Measurements from ENCODE around the gene CLGN.
"Not testable (repeated sequence)": the region's sequence is repeated elsewhere in the genome, so short reads cannot be mapped to it uniquely, and the experiment has no call there.

The CLGN gene, protein sequence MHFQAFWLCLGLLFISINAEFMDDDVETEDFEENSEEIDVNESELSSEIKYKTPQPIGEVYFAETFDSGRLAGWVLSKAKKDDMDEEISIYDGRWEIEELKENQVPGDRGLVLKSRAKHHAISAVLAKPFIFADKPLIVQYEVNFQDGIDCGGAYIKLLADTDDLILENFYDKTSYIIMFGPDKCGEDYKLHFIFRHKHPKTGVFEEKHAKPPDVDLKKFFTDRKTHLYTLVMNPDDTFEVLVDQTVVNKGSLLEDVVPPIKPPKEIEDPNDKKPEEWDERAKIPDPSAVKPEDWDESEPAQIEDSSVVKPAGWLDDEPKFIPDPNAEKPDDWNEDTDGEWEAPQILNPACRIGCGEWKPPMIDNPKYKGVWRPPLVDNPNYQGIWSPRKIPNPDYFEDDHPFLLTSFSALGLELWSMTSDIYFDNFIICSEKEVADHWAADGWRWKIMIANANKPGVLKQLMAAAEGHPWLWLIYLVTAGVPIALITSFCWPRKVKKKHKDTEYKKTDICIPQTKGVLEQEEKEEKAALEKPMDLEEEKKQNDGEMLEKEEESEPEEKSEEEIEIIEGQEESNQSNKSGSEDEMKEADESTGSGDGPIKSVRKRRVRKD

DNA sequence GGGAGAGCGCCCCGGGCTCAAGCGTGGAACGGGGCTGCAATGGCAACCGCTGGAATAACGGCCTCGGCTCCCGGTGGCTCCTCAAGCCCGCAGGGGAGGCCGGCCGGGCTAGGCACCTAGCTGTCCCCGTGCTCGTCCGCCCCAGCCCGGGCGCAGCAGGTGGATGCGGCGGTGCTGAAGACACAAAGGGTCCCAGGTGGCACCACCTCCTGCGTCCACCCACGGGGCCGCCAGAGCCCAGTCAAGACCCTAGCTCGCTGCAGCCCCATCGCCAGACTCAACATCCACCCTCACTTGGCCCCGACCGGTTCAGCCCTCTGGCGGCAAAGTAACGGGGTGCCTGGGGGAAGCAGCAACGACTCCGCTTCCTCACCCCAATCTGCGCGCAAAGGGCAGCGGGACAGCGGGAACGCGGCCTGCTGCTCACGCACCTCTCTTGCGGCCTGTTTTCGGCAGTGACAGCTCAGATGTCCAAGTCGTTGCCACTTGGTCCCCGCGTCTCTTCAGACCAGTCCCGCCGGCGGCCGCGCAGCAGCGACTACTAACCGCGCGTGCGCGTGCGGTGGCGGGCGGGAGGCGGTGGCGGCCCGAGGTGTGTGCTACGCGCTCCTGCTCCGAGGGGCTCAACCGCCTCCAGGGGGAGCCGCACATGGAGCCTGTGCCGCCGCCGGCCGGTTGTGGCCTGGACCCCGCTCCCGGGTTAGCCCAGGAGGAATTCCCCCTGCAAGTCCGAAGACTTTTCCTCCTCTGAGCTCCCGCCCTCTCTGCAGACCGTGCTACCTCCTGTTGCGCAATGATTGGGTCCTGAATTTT, at the start of gene CLGN:
TSS of gene CLGN (minus strand) at position 543 of the 813 bp plus-strand sequence. CDS start 14,570 bp downstream, outside the sequence.
- H3K9me3 ChIP-seq (ENCODE audit: control insufficient read depth in 2 of 2, low read length in 2 of 2) = no peaks in the 10 kb centered on the region
- peak within 1 kb of the TSS; percentile 26 for H3K27ac ChIP-seq (ENCODE audit: low read length)
- peak within 1 kb of the TSS; percentile 47 to 67 for H3K9ac ChIP-seq (ENCODE audit: low read length in 2 of 2)
- H3K4me1 ChIP-seq (ENCODE audit: control insufficient read depth, insufficient read depth, low read length) = peaks cover 9% of the 10 kb centered on the region
- H3K4me3 ChIP-seq (ENCODE audit: low read length in 2 of 2) = peak within 1 kb of the TSS; percentile 87 to 94
- H3K27me3 ChIP-seq (ENCODE audit: control insufficient read depth in 1 of 2, insufficient read depth in 2 of 2, low read length in 2 of 2) = no peaks in the 10 kb centered on the region
- no peaks in the 10 kb centered on the region for H3K36me3 ChIP-seq (ENCODE audit: control insufficient read depth in 2 of 2, insufficient read depth in 2 of 2, low read length in 2 of 2)

- H3K9me3 ChIP-seq (ENCODE audit: control insufficient read depth in 2 of 2, low read length in 2 of 2) = no peaks in the 10 kb centered on the region
- no peak overlapping the region for H3K27ac ChIP-seq (ENCODE audit: low read length)
- H3K27me3 ChIP-seq (ENCODE audit: control insufficient read depth in 1 of 2, insufficient read depth in 2 of 2, low read length in 2 of 2) = no peaks in the 10 kb centered on the region
- no peak overlapping the region for H3K9ac ChIP-seq (ENCODE audit: low read length in 2 of 2)
- no peaks in the 10 kb centered on the region for H3K36me3 ChIP-seq (ENCODE audit: control insufficient read depth in 2 of 2, insufficient read depth in 2 of 2, low read length in 2 of 2)
- no peaks in the 10 kb centered on the region for H3K4me1 ChIP-seq (ENCODE audit: control insufficient read depth, insufficient read depth, low read length)
- no peak overlapping the region for H3K4me3 ChIP-seq (ENCODE audit: low read length in 2 of 2)
These were observed 44.7 kb upstream of the CLGN start for GRCh38 chr4:140472156-140472555.

DNA sequence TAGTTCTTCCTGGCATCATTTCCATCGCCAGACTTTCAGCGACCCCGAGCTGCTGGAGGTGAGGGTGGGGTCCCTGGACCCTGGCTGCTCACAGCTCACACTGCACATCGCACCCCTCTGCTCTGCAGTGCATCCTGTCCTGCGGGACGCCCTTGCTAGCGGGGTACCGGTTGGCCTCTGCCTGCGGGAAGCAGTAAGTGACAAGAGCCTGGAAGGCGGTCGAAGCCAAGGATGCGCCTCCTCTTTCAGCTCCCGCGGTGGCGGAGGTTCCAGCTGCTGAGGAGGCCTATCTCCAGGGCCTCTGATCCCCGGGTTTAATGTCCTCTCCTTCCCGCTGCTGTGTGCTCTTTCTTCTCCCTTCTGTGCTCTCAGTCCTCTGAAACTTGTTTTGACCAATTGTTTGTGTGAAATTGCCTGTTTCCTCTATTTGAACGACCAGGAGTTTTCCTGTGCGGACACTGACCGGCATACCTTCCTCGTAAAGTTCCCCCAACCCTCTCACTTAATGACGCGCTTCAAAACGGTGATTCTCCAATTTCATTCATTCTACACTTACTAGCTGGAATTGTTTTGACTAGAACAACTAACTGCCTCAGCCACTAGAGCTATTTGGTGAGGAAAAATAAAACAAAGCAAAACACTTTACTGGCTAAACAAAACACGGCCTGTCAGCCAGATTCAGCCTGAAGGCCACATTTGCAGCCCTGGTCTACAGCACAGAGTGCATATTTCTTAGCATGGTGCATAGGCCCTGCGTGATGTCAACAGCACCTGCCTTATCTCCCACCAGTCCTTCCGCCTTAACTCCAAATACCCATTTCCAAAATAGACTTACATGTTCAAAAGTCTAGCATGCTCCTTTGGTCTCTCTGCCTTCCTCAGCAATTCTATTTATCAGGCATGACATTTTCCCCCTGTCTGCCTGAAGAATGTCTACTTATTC, 42.6 kb upstream of the CLGN start:
- Histone ChIP-seq H3K4me1 (ENCODE audit: control insufficient read depth, insufficient read depth, low read length) (no peaks in the 10 kb centered on the region), H3K9ac (ENCODE audit: low read length in 2 of 2) (no peak overlapping the region), H3K27ac (ENCODE audit: low read length) (no peak overlapping the region), H3K36me3 (ENCODE audit: control insufficient read depth in 2 of 2, insufficient read depth in 2 of 2, low read length in 2 of 2) (no peaks in the 10 kb centered on the region), H3K4me3 (ENCODE audit: low read length in 2 of 2) (no peak overlapping the region), H3K27me3 (ENCODE audit: control insufficient read depth in 1 of 2, insufficient read depth in 2 of 2, low read length in 2 of 2) (no peaks in the 10 kb centered on the region), H3K9me3 (ENCODE audit: control insufficient read depth in 2 of 2, low read length in 2 of 2) (no peaks in the 10 kb centered on the region)

DNA sequence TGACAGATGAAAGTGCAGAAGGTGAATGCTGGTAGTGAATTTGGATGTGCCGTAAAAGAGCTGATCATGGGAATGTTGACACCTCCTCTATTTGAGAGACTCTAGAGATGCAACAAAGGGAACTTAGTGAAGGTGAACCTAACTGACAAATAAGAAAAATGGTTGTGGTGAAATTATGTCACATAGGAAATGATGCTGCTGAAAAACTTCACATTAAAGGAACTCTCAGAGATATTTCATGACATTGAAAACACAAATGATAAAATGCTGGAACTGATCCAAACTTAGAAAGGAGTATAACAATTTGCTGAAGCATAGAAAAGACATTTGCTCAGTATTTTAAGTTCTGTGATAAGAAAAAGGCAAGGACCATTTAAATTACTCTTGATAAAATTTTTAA, 38.7 kb upstream of the CLGN start:
- H3K9ac ChIP-seq (ENCODE audit: low read length in 2 of 2) = no peak overlapping the region
- no peaks in the 10 kb centered on the region for H3K9me3 ChIP-seq (ENCODE audit: control insufficient read depth in 2 of 2, low read length in 2 of 2)
- no peaks in the 10 kb centered on the region for H3K27me3 ChIP-seq (ENCODE audit: control insufficient read depth in 1 of 2, insufficient read depth in 2 of 2, low read length in 2 of 2)
- no peak overlapping the region for H3K27ac ChIP-seq (ENCODE audit: low read length)
- H3K4me3 ChIP-seq (ENCODE audit: low read length in 2 of 2) = no peak overlapping the region
- no peaks in the 10 kb centered on the region for H3K36me3 ChIP-seq (ENCODE audit: control insufficient read depth in 2 of 2, insufficient read depth in 2 of 2, low read length in 2 of 2)
- no peaks in the 10 kb centered on the region for H3K4me1 ChIP-seq (ENCODE audit: control insufficient read depth, insufficient read depth, low read length)

- no peak overlapping the region for H3K4me3 ChIP-seq (ENCODE audit: low read length in 2 of 2)
- H3K9me3 ChIP-seq (ENCODE audit: control insufficient read depth in 2 of 2, low read length in 2 of 2) = no peaks in the 10 kb centered on the region
- no peaks in the 10 kb centered on the region for H3K27me3 ChIP-seq (ENCODE audit: control insufficient read depth in 1 of 2, insufficient read depth in 2 of 2, low read length in 2 of 2)
- no peaks in the 10 kb centered on the region for H3K4me1 ChIP-seq (ENCODE audit: control insufficient read depth, insufficient read depth, low read length)
- H3K36me3 ChIP-seq (ENCODE audit: control insufficient read depth in 2 of 2, insufficient read depth in 2 of 2, low read length in 2 of 2) = no peaks in the 10 kb centered on the region
- no peak overlapping the region for H3K27ac ChIP-seq (ENCODE audit: low read length)
- H3K9ac ChIP-seq (ENCODE audit: low read length in 2 of 2) = no peak overlapping the region
These were observed 36.2 kb upstream of the CLGN start for GRCh38 chr4:140463614-140464013.

DNA sequence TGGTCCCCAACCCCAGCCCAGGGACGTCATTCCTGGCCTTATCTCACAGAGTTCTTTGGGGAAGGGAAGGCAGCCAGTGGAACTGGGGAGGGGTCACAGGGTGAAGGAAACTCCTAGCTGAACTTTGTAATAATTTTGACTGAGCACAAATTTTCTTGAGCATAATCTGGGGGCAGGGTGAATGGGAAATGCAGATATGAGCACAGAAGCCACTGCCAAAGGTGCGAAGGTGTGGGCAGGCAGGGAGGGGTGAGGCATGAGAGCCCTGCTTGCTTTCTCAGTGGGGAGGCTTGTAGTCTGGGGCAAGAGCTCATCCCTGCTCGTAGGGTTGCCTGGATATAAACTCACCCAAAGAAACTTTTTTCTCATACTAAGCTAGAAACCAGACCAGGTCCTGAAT, 35.7 kb upstream of the CLGN start:
- no peaks in the 10 kb centered on the region for H3K36me3 ChIP-seq (ENCODE audit: control insufficient read depth in 2 of 2, insufficient read depth in 2 of 2, low read length in 2 of 2)
- no peak overlapping the region for H3K4me3 ChIP-seq (ENCODE audit: low read length in 2 of 2)
- no peaks in the 10 kb centered on the region for H3K4me1 ChIP-seq (ENCODE audit: control insufficient read depth, insufficient read depth, low read length)
- H3K27ac ChIP-seq (ENCODE audit: low read length) = no peak overlapping the region
- no peaks in the 10 kb centered on the region for H3K9me3 ChIP-seq (ENCODE audit: control insufficient read depth in 2 of 2, low read length in 2 of 2)
- H3K27me3 ChIP-seq (ENCODE audit: control insufficient read depth in 1 of 2, insufficient read depth in 2 of 2, low read length in 2 of 2) = no peaks in the 10 kb centered on the region
- H3K9ac ChIP-seq (ENCODE audit: low read length in 2 of 2) = no peak overlapping the region

DNA sequence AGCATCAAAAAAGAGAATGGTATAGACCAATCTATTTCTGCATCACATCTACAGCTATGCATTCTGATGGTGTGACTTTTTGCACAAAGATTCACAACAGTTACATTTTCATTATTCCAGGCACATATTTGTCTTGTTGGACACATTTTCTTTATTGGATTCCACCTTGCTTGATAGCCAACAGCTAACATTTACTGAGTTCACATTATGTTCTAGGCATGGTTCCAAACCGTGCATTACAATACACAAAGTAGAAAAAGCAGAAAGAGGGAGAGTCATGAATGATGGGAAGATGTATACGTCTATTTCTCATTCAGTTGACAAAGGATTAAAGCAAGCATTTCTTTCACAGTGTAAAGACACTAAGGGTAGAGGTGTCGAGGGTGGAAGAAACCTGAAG, 22.9 kb upstream of the CLGN start:
- no peaks in the 10 kb centered on the region for H3K27me3 ChIP-seq (ENCODE audit: control insufficient read depth in 1 of 2, insufficient read depth in 2 of 2, low read length in 2 of 2)
- H3K4me1 ChIP-seq (ENCODE audit: control insufficient read depth, insufficient read depth, low read length) = no peaks in the 10 kb centered on the region
- H3K36me3 ChIP-seq (ENCODE audit: control insufficient read depth in 2 of 2, insufficient read depth in 2 of 2, low read length in 2 of 2) = no peaks in the 10 kb centered on the region
- no peak overlapping the region for H3K4me3 ChIP-seq (ENCODE audit: low read length in 2 of 2)
- H3K27ac ChIP-seq (ENCODE audit: low read length) = no peak overlapping the region
- no peaks in the 10 kb centered on the region for H3K9me3 ChIP-seq (ENCODE audit: control insufficient read depth in 2 of 2, low read length in 2 of 2)
- no peak overlapping the region for H3K9ac ChIP-seq (ENCODE audit: low read length in 2 of 2)

GRCh38 chr4:140448830-140449229, 21.4 kb upstream of the CLGN start:
- Histone ChIP-seq H3K36me3 (ENCODE audit: control insufficient read depth in 2 of 2, insufficient read depth in 2 of 2, low read length in 2 of 2) (no peaks in the 10 kb centered on the region), H3K27me3 (ENCODE audit: control insufficient read depth in 1 of 2, insufficient read depth in 2 of 2, low read length in 2 of 2) (no peaks in the 10 kb centered on the region), H3K27ac (ENCODE audit: low read length) (no peak overlapping the region), H3K9ac (ENCODE audit: low read length in 2 of 2) (no peak overlapping the region), H3K4me1 (ENCODE audit: control insufficient read depth, insufficient read depth, low read length) (no peaks in the 10 kb centered on the region), H3K4me3 (ENCODE audit: low read length in 2 of 2) (no peak overlapping the region), H3K9me3 (ENCODE audit: control insufficient read depth in 2 of 2, low read length in 2 of 2) (no peaks in the 10 kb centered on the region)

DNA sequence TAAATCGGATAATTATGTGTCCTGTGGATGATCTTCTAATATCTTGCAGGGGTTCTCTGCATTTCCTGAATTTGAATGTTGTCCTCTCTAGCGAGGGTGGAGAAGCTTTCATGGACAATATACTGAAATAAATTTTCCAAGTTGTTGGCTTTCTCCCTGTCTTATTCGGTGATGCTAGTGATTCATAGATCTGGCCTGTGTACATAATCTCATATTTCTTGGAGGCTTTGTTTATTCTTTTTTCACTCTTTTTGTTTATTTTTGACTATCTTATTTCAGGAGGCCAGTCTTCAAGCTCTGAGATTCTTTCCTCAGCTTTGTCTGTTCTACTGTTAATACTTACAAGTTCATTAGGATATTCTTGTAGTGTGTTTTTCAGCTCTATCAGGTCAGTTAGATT, 20.7 kb upstream of the CLGN start:
- Histone ChIP-seq H3K36me3 (ENCODE audit: control insufficient read depth in 2 of 2, insufficient read depth in 2 of 2, low read length in 2 of 2) (no peaks in the 10 kb centered on the region), H3K9ac (ENCODE audit: low read length in 2 of 2) (no peak overlapping the region), H3K27ac (ENCODE audit: low read length) (no peak overlapping the region), H3K4me3 (ENCODE audit: low read length in 2 of 2) (no peak overlapping the region), H3K27me3 (ENCODE audit: control insufficient read depth in 1 of 2, insufficient read depth in 2 of 2, low read length in 2 of 2) (no peaks in the 10 kb centered on the region), H3K4me1 (ENCODE audit: control insufficient read depth, insufficient read depth, low read length) (no peaks in the 10 kb centered on the region), H3K9me3 (ENCODE audit: control insufficient read depth in 2 of 2, low read length in 2 of 2) (no peaks in the 10 kb centered on the region)

DNA sequence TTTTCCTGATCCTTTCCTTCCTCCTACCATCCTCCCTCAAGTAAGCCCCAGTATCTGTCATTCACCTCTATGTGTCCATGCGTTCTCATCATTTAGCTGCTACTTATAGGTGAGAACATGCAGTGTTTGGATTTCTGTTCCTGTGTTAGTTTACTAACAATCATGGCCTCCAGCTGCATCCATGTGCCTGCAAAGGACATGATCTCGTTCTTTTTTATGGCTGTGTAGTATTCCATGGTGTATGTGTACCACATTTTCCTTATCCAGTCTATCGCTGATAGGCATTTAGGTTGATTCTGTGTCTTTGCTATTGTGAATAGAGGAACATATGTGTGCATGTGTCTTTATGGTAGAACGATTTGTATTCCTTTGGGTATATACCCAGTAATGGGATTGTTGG, 16.9 kb upstream of the CLGN start:
- H3K4me3 ChIP-seq (ENCODE audit: low read length in 2 of 2); H3K4me1 ChIP-seq (ENCODE audit: control insufficient read depth, insufficient read depth, low read length); H3K9ac ChIP-seq (ENCODE audit: low read length in 2 of 2); H3K27me3 ChIP-seq (ENCODE audit: control insufficient read depth in 1 of 2, insufficient read depth in 2 of 2, low read length in 2 of 2); H3K27ac ChIP-seq (ENCODE audit: low read length); H3K9me3 ChIP-seq (ENCODE audit: control insufficient read depth in 2 of 2, low read length in 2 of 2); H3K36me3 ChIP-seq (ENCODE audit: control insufficient read depth in 2 of 2, insufficient read depth in 2 of 2, low read length in 2 of 2): not testable (repeated sequence)
